Measurements from ENCODE around the gene METTL18. TPM values are rescaled to one million over a fixed set of nuclear protein-coding genes. Genes with fewer than 3 reads are reported as not detected.

METTL18 gene
- total and polyA plus RNA-seq, 8 donors: 4.8 to 15.5 (median 13.7) TPM

- no peaks in the 10 kb centered on the region for H3K27me3 ChIP-seq
Observed at GRCh38 chr1:169834869-169835268, 40.2 kb upstream of the METTL18 start.

GRCh38 chr1:169833179-169833901, 38.6 kb upstream of the METTL18 start:
- H3K9me3 ChIP-seq: no peaks in the 10 kb centered on the region
- H3K27me3 ChIP-seq: no peaks in the 10 kb centered on the region
- H3K4me3 ChIP-seq: no peak overlapping the region
- peak overlapping the region in 1 of 2 donors; percentile 36 for H3K27ac ChIP-seq
- no peaks in the 10 kb centered on the region for H3K4me1 ChIP-seq
- intact Hi-C loops (cut with DNase I): no loop called here
- no peak for TF ChIP-seq CTCF (IDR thresholded peaks at IDR 0.05)
- DNase-seq (peak in 2 of 4 donors; percentile 9 to 42), ATAC-seq (peak; percentile 91)
- peaks cover 0 to 32% of the 10 kb centered on the region in 2 donors for H3K36me3 ChIP-seq

More at GRCh38 chr1:169834869-169835268, 40.2 kb upstream of the METTL18 start:
- Histone ChIP-seq H3K9me3 (no peaks in the 10 kb centered on the region), H3K4me1 (no peaks in the 10 kb centered on the region), H3K4me3 (no peak overlapping the region), H3K36me3 (peaks cover 0 to 34% of the 10 kb centered on the region in 2 donors), H3K27ac (no peak overlapping the region)
- DNase-seq (no peak), ATAC-seq (no peak)
- TF ChIP-seq CTCF (IDR thresholded peaks at IDR 0.05): no peak
- intact Hi-C loops (cut with DNase I): no loop called here

- no peak for DNase-seq
- Histone ChIP-seq H3K9me3 (no peaks in the 10 kb centered on the region), H3K4me3 (no peak overlapping the region), H3K4me1 (no peaks in the 10 kb centered on the region), H3K27me3 (no peaks in the 10 kb centered on the region), H3K27ac (no peak overlapping the region), H3K36me3 (peaks cover 0 to 49% of the 10 kb centered on the region in 2 donors)
- intact Hi-C loops (cut with DNase I): no loop called here
- TF ChIP-seq CTCF (IDR thresholded peaks at IDR 0.05): no peak
- no peak for ATAC-seq
Observed at GRCh38 chr1:169829671-169830070, 35.0 kb upstream of the METTL18 start.

GRCh38 chr1:169824153-169824552, 29.4 kb upstream of the METTL18 start:
- intact Hi-C loops (cut with DNase I): no loop called here
- Histone ChIP-seq H3K27ac (no peak overlapping the region), H3K4me1 (no peaks in the 10 kb centered on the region), H3K4me3 (no peak overlapping the region), H3K27me3 (no peaks in the 10 kb centered on the region), H3K36me3 (peaks cover 0 to 52% of the 10 kb centered on the region in 2 donors), H3K9me3 (no peaks in the 10 kb centered on the region)
- no peak for TF ChIP-seq CTCF (IDR thresholded peaks at IDR 0.05)
- DNase-seq: no peak
- no peak for ATAC-seq

- Histone ChIP-seq H3K27ac (no peak overlapping the region), H3K27me3 (no peaks in the 10 kb centered on the region), H3K9me3 (no peaks in the 10 kb centered on the region), H3K4me1 (no peaks in the 10 kb centered on the region), H3K36me3 (peaks cover 0 to 28% of the 10 kb centered on the region in 2 donors), H3K4me3 (no peak overlapping the region)
- intact Hi-C loops (cut with DNase I): no loop called here
- no peak for TF ChIP-seq CTCF (IDR thresholded peaks at IDR 0.05)
- ATAC-seq (no peak), DNase-seq (no peak)
Observed at GRCh38 chr1:169821500-169821899, 26.8 kb upstream of the METTL18 start.
